IMR-90 (cell line): ENCODE measurements around the gene INPP5E.

Source experiments
- POLR2A ChIP-seq: IDR thresholded peaks from 2 replicates; pipeline ENCODE4 v1.6.1; 2012; ENCODE audit warnings: mild to moderate bottlenecking, low read depth, low read length
- TF ChIP-seq, protein P1 (sequence below): conservative IDR thresholded peaks from 2 replicates; pipeline ENCODE4 v1.5.1; 2012; ENCODE audit warnings: mild to moderate bottlenecking, low read depth, low read length, improper control_type of control experiment

DNA sequence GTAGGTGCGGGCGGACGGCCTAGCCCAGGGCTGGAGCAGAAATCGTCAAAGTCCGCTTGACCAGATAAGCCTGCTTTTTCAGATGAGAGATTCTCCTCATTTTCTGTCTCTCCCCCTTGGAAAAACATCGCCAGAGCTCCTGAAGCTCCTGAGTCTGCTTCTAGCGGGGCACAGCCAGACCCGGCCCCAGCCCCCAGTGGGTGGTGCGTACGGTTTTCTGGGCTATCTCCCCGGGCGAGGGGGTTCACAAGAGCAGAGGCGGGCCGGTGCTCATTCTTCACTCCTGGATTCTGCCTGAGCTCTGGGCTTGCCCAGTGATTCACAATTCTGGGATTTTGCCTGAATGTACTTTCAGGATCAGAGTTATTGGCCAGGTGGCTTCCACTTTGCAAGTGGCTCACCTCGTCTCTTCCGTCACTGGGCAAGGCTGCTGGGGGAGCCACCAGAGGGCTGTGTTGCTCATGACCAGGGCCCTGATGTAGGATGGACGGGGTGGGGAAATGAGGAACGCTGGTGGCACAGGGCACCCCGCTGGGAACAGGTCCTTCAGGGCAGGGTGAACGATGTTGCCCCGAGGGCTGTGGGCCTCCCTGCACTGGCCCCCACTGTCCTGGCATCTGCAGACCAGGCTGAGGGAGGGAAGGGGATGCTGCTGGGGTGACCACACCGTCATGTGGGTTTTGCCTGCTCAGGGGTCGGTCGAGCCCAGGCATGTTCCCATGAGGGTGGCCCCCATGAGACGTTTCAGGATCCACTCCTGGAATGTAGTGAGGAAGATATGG is 36.9 kb upstream of the INPP5E start:
- TF ChIP-seq, protein P1, sequence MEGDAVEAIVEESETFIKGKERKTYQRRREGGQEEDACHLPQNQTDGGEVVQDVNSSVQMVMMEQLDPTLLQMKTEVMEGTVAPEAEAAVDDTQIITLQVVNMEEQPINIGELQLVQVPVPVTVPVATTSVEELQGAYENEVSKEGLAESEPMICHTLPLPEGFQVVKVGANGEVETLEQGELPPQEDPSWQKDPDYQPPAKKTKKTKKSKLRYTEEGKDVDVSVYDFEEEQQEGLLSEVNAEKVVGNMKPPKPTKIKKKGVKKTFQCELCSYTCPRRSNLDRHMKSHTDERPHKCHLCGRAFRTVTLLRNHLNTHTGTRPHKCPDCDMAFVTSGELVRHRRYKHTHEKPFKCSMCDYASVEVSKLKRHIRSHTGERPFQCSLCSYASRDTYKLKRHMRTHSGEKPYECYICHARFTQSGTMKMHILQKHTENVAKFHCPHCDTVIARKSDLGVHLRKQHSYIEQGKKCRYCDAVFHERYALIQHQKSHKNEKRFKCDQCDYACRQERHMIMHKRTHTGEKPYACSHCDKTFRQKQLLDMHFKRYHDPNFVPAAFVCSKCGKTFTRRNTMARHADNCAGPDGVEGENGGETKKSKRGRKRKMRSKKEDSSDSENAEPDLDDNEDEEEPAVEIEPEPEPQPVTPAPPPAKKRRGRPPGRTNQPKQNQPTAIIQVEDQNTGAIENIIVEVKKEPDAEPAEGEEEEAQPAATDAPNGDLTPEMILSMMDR, result no peak
- no peak for TF ChIP-seq POLR2A
